DND-41 (cell line): ENCODE results near the gene FAM149A.

ENCODE experiments used
- EZH2 ChIP-seq: IDR thresholded peaks from 3 replicates; pipeline ENCODE4 v1.6.1; 2012; ENCODE audit warnings: borderline replicate concordance, low read depth, mild to moderate bottlenecking, moderate library complexity, low read length, inconsistent platforms; ENCODE audit not compliant: severe bottlenecking
- TF ChIP-seq, protein P1 (sequence below): IDR thresholded peaks from 2 replicates; pipeline ENCODE4 v1.5.1; 2012; ENCODE audit warnings: borderline replicate concordance, low read length, moderate library complexity, mild to moderate bottlenecking; ENCODE audit not compliant: poor library complexity, severe bottlenecking; ENCODE audit errors: extremely low read depth

DNA sequence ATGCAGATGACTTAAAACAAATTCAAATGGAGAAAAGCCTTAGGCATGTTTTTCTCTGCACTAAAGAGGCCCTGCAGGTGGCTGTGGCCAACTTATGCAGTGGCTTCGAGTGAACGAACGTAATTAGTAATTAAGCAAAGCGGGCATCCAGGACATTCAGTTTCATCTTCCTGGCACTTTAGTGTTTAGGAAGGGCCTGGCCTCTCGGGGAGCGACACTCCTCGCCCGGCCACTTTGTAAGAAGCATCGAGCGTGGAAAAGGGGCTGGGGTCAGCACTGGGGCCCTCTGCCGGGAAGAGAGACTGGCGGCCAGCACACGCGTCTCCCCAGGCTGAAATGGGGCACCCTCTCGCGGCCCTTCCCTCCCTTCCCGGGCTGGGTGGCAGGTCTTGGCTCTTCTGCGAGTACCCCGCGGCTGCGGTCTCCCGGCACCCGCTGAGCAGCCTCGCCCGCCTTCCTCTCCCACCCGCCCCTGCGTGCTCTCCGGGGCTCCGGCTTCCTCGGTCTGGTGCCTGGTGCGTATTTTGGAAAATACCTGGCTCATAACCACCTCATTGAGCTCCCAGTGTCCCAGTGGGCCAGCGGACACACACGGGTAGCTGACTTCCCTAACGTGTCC is 86.2 kb downstream of the FAM149A start:
- TF ChIP-seq, protein P1, sequence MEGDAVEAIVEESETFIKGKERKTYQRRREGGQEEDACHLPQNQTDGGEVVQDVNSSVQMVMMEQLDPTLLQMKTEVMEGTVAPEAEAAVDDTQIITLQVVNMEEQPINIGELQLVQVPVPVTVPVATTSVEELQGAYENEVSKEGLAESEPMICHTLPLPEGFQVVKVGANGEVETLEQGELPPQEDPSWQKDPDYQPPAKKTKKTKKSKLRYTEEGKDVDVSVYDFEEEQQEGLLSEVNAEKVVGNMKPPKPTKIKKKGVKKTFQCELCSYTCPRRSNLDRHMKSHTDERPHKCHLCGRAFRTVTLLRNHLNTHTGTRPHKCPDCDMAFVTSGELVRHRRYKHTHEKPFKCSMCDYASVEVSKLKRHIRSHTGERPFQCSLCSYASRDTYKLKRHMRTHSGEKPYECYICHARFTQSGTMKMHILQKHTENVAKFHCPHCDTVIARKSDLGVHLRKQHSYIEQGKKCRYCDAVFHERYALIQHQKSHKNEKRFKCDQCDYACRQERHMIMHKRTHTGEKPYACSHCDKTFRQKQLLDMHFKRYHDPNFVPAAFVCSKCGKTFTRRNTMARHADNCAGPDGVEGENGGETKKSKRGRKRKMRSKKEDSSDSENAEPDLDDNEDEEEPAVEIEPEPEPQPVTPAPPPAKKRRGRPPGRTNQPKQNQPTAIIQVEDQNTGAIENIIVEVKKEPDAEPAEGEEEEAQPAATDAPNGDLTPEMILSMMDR: peak; percentile 22
- TF ChIP-seq EZH2: no peak
